GM23338 (cell line): ENCODE results near the gene EYS. TPM values are rescaled to one million over a fixed set of nuclear protein-coding genes. Genes with fewer than 3 reads are reported as not detected.

Experiments used
- ATAC-seq: fragments of 200-7000 bp; cut with Tn5 transposase; 3 replicates; pipeline ENCODE4 v1.9.1; 2020
- DNase-seq: peaks from one replicate; pipeline ENCODE4 v3.0.0-alpha.2; 2015; ENCODE audit warnings: low spot score
- H2AFZ ChIP-seq: fragments of 200-600 bp; sonication (generic); 2 replicates; pipeline ENCODE4 v1.8.0; 2016; ENCODE audit warnings: antibody characterized with exemption, mild to moderate bottlenecking, moderate library complexity
- H3F3A ChIP-seq: fragments of 200-600 bp; sonication (generic); replicated peaks from 2 replicates; pipeline ENCODE4 v1.8.0; 2017; ENCODE audit warnings: antibody characterized with exemption, mixed run types, low read depth
- H3K27ac ChIP-seq: fragments of 200-600 bp; sonication (generic); 2 replicates; pipeline ENCODE4 v1.6.1; 2016; ENCODE audit warnings: low read depth
- H3K27me3 ChIP-seq: fragments of 200-600 bp; sonication (generic); 2 replicates; pipeline ENCODE4 v1.8.0; 2016; ENCODE audit warnings: mild to moderate bottlenecking, mixed run types, moderate library complexity; ENCODE audit not compliant: insufficient read depth
- H3K36me3 ChIP-seq: fragments of 200-600 bp; sonication (generic); 2 replicates; pipeline ENCODE4 v1.8.0; 2016; ENCODE audit warnings: mild to moderate bottlenecking; ENCODE audit not compliant: insufficient read depth
- H3K4me1 ChIP-seq: fragments of 200-600 bp; sonication (generic); 2 replicates; pipeline ENCODE4 v1.8.0; 2016; ENCODE audit warnings: mild to moderate bottlenecking, moderate library complexity; ENCODE audit not compliant: insufficient read depth
- H3K4me2 ChIP-seq: fragments of 200-600 bp; sonication (generic); 2 replicates; pipeline ENCODE4 v1.7.1; 2017; ENCODE audit warnings: mixed run types
- H3K4me3 ChIP-seq: fragments of 200-600 bp; sonication (generic); 2 replicates; pipeline ENCODE4 v1.6.1; 2016; ENCODE audit warnings: mixed run types
- H3K79me2 ChIP-seq: fragments of 200-600 bp; sonication (generic); replicated peaks from 2 replicates; pipeline ENCODE4 v1.8.0; 2017; ENCODE audit warnings: mild to moderate bottlenecking; ENCODE audit not compliant: insufficient read depth
- H3K9me2 ChIP-seq: fragments of 200-600 bp; sonication (generic); 2 replicates; pipeline ENCODE4 v1.8.0; 2017; ENCODE audit not compliant: insufficient read depth
- H4K20me1 ChIP-seq: fragments of 200-600 bp; sonication (generic); replicated peaks from 2 replicates; pipeline ENCODE4 v1.8.0; 2017; ENCODE audit warnings: mild to moderate bottlenecking; ENCODE audit not compliant: insufficient read depth
- H3K27ac Mint-ChIP-seq: 2 replicates; pipeline ENCODE4 v1.8.0; 2020; ENCODE audit warnings: inconsistent platforms, mild to moderate bottlenecking, moderate library complexity, mixed read lengths
- H3K27me3 Mint-ChIP-seq: 3 replicates; pipeline ENCODE4 v1.8.0; 2022; ENCODE audit warnings: low read depth, mild to moderate bottlenecking, moderate library complexity, mixed read lengths, inconsistent platforms; ENCODE audit not compliant: insufficient read depth, poor library complexity
- H3K36me3 Mint-ChIP-seq: 3 replicates; pipeline ENCODE4 v1.8.0; 2021; ENCODE audit warnings: low read depth, mild to moderate bottlenecking, inconsistent platforms, moderate library complexity, mixed read lengths
- H3K4me1 Mint-ChIP-seq: 3 replicates; pipeline ENCODE4 v1.8.0; 2020; ENCODE audit warnings: mild to moderate bottlenecking, inconsistent platforms, mixed read lengths
- H3K4me3 Mint-ChIP-seq: 3 replicates; pipeline ENCODE4 v1.8.0; 2021; ENCODE audit warnings: moderate library complexity, mild to moderate bottlenecking, inconsistent platforms, mixed read lengths
- H3K9me3 Mint-ChIP-seq: 3 replicates; pipeline ENCODE4 v1.8.0; 2020; ENCODE audit warnings: moderate library complexity, mild to moderate bottlenecking, inconsistent platforms, mixed read lengths
- CTCF ChIP-seq, 2 experiments: fragments of 200-600 bp in 1 of 2; sonication (generic) in 1 of 2; conservative IDR thresholded peaks; 2 replicates each; pipeline versions ENCODE4 v1.5.1 to v1.6.1; 2016 to 2017; ENCODE audit warnings: antibody characterized with exemption in 2 of 2, low read depth in 2 of 2, mild to moderate bottlenecking in 2 of 2, moderate library complexity in 1 of 2
- ETS1 ChIP-seq: IDR thresholded peaks from 2 replicates; pipeline ENCODE4 v1.6.1; 2016; ENCODE audit warnings: antibody characterized with exemption
- EZH2 ChIP-seq: fragments of 200-600 bp; sonication (generic); IDR thresholded peaks from one replicate; pipeline ENCODE4 v1.8.0; 2017; ENCODE audit warnings: antibody characterized with exemption, mild to moderate bottlenecking, low read depth; ENCODE audit not compliant: unreplicated experiment
- EZH2phosphoT487 ChIP-seq: fragments of 200-600 bp; sonication (generic); IDR thresholded peaks from one replicate; pipeline ENCODE4 v1.8.1; 2018; ENCODE audit warnings: antibody characterized with exemption; ENCODE audit not compliant: unreplicated experiment
- JUNB ChIP-seq: IDR thresholded peaks from one replicate; pipeline ENCODE4 v1.6.1; 2016; ENCODE audit warnings: antibody characterized with exemption; ENCODE audit not compliant: unreplicated experiment
- NANOG ChIP-seq: IDR thresholded peaks from 2 replicates; pipeline ENCODE4 v1.6.1; 2016; ENCODE audit warnings: antibody characterized with exemption, borderline replicate concordance
- POLR2AphosphoS5 ChIP-seq: IDR thresholded peaks from 2 replicates; pipeline ENCODE4 v1.6.1; 2016; ENCODE audit warnings: antibody characterized with exemption, low read depth
- REST ChIP-seq: IDR thresholded peaks from one replicate; pipeline ENCODE4 v1.6.1; 2018; ENCODE audit warnings: antibody characterized with exemption; ENCODE audit not compliant: unreplicated experiment
- ZNF114 ChIP-seq: fragments of 250-450 bp; sonication (Bioruptor Pico); IDR thresholded peaks from 2 replicates; pipeline ENCODE4 v1.5.0; 2020; ENCODE audit warnings: mild to moderate bottlenecking, moderate library complexity
- ZNF331 ChIP-seq: fragments of 250-450 bp; sonication (Bioruptor Pico); IDR thresholded peaks from 2 replicates; pipeline ENCODE4 v1.5.0; 2020; ENCODE audit warnings: low read depth, mild to moderate bottlenecking, moderate library complexity
- polyA plus RNA-seq: library from polyadenylated mRNA; unstranded; fragments of >200 nt; fragmentation: Nextera tagmentation; extraction: Ambion mirVana; gene quantifications from 2 replicates; pipeline ENCODE4 v1.2.1, GENCODE V29; 2016
- total RNA-seq: library from RNA; depleted of rRNA; stranded (reverse); fragments of >200 nt; shearing (Covaris generic); gene quantifications from 2 replicates; pipeline ENCODE4 v1.2.3, GENCODE V29; 2014

Gene EYS
- total and polyA plus RNA-seq, 2 experiments from 2014 or later = 0.38 to 0.52 TPM

GRCh38 chr6:63964366-63964765 is 1742.7 kb downstream of the EYS start:
- no peaks in the 10 kb centered on the region for H3K79me2 ChIP-seq
- no peak overlapping the region; the same call in 1 of the 2 replicates for H3K27ac ChIP-seq
- H3K9me3 Mint-ChIP-seq = peaks cover 3% of the 10 kb centered on the region; the same call in 1 of the 3 replicates
- peaks cover 28% of the 10 kb centered on the region for H3K4me1 ChIP-seq
- H3K36me3 ChIP-seq = no peaks in the 10 kb centered on the region; the same call in 1 of the 2 replicates
- no peaks in the 10 kb centered on the region for H4K20me1 ChIP-seq
- DNase-seq = peak; percentile 54
- H3F3A ChIP-seq = no peaks in the 10 kb centered on the region
- H3K27me3 Mint-ChIP-seq = peaks cover 2% of the 10 kb centered on the region
- peak overlapping the region; percentile 24 for H3K4me3 ChIP-seq
- H3K4me1 Mint-ChIP-seq = peaks cover 54% of the 10 kb centered on the region
- H3K27me3 ChIP-seq = no peaks in the 10 kb centered on the region
- no peaks in the 10 kb centered on the region for H3K9me2 ChIP-seq
- ATAC-seq = peak; percentile 82
- H3K36me3 Mint-ChIP-seq = peaks cover 4% of the 10 kb centered on the region; the same call in 1 of the 3 replicates
- no peak overlapping the region for H2AFZ ChIP-seq
- H3K4me3 Mint-ChIP-seq = peak overlapping the region; percentile 52
- peak overlapping the region; percentile 80 for H3K27ac Mint-ChIP-seq
- no peak for TF ChIP-seq CTCF (conservative IDR thresholded peaks at IDR 0.05; ENCODE audit: low read depth in 2 of 2)
- TF ChIP-seq ZNF331 (CRISPR knock-in tag) = no peak
- peak; percentile 69 for TF ChIP-seq NANOG
- no peak for TF ChIP-seq EZH2
- no peak for TF ChIP-seq REST
- no peak for TF ChIP-seq JUNB
- H3K4me2 ChIP-seq = peak overlapping the region; percentile 48

GRCh38 chr6:63963769-63964315 is 1743.2 kb downstream of the EYS start:
- Histone ChIP-seq H3K4me2 (peak overlapping the region; percentile 48), H3K9me2 (no peaks in the 10 kb centered on the region), H2AFZ (no peak overlapping the region), H3K4me3 (peak overlapping the region; percentile 24), H3K4me1 (peaks cover 28% of the 10 kb centered on the region), H3K36me3 (no peaks in the 10 kb centered on the region; the same call in 1 of the 2 replicates), H3F3A (no peaks in the 10 kb centered on the region), H3K27me3 (no peaks in the 10 kb centered on the region), H3K79me2 (no peaks in the 10 kb centered on the region), H3K27ac (no peak overlapping the region), H4K20me1 (no peaks in the 10 kb centered on the region)
- no peak for DNase-seq
- peaks cover 8% of the 10 kb centered on the region; the same call in 2 of the 3 replicates for H3K9me3 Mint-ChIP-seq
- H3K36me3 Mint-ChIP-seq = peaks cover 4% of the 10 kb centered on the region; the same call in 1 of the 3 replicates
- peak overlapping the region; percentile 52; the same call in 1 of the 3 replicates for H3K4me3 Mint-ChIP-seq
- peaks cover 54% of the 10 kb centered on the region for H3K4me1 Mint-ChIP-seq
- H3K27ac Mint-ChIP-seq = peak overlapping the region; percentile 80
- ATAC-seq = no peak
- H3K27me3 Mint-ChIP-seq = peaks cover 2% of the 10 kb centered on the region
- TF ChIP-seq ZNF331 (CRISPR knock-in tag) (no peak), JUNB (no peak), ZNF114 (CRISPR knock-in tag) (no peak), ETS1 (no peak), EZH2phosphoT487 (no peak), REST (no peak), POLR2AphosphoS5 (no peak), EZH2 (no peak)
